GM10847 (cell line): ENCODE results near the gene ZNF609.

Experiments
- POLR2A ChIP-seq: IDR thresholded peaks from 2 replicates; pipeline ENCODE4 v1.6.1; 2011; ENCODE audit not compliant: insufficient read length; ENCODE audit errors: extremely low read depth

Gene ZNF609

GRCh38 chr15:64705006-64705405 lies 244.6 kb downstream of the ZNF609 start:
- TF ChIP-seq POLR2A, result no peak

GRCh38 chr15:64706011-64706911 lies 245.9 kb downstream of the ZNF609 start:
- no peak for TF ChIP-seq POLR2A

DNA sequence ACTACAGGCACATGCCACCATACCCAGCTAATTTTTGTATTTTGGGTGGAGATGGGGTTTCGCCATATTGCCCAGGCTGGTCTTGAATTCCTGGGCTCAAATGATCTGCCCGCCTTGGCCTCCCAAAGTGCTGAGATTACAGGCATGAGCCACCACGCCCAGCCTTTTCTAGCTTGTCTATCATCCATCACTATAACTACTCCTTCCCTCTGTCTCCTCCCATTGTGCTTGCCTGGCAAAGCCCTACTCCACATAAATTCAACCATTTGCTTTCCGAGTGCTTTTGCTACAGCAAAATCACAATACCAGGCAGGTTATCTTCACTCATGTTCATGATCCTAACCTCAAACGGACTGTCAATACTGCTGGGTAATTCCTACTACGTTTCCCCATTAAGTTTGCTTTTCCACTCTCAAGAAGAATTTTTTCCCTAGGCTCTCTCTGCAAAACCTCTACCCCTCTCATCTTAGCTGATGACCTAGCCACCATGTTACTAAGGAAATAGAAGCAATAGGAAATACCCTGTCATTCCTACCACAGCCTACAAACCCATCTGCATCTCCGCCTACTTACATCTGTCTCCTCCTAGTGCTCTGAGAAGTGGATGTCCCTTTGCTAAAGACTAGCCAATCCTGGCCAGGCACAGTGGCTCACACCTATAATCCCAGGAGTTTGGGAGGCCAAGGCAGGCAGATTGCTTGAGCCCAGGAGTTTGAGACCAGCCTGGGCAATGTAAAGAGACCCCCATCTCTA lies 250.5 kb downstream of the ZNF609 start:
- TF ChIP-seq POLR2A, result no peak

GRCh38 chr15:64712353-64712752 lies 252.0 kb downstream of the ZNF609 start:
- TF ChIP-seq POLR2A, result no peak

GRCh38 chr15:64713592-64713991 lies 253.2 kb downstream of the ZNF609 start:
- TF ChIP-seq POLR2A, result no peak

DNA sequence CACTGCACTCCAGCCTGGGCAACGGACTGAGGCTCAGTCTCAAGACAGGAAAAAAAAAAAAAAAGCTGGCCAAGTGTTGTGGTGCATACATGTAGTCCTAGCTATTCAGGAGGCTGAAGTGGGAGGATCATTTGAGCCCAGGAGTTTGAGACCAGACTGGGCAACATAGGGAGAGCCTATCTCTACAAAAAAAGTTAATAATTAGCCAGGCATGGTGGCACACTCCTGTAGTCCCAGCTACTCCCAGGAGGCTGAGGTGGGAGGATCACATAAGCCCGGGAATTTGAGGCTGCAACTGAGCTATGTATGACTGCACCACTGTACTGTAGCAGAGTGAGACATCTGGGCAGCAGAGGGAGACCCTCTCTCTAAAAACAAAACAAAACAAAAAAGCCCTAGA lies 256.1 kb downstream of the ZNF609 start:
- TF ChIP-seq POLR2A, result no peak

- no peak for TF ChIP-seq POLR2A
Observed at GRCh38 chr15:64717130-64717529, 256.8 kb downstream of the ZNF609 start.

- TF ChIP-seq POLR2A, result no peak
Observed at GRCh38 chr15:64717735-64718495, 257.5 kb downstream of the ZNF609 start.

- TF ChIP-seq POLR2A, result no peak
Observed at GRCh38 chr15:64720188-64720587, 259.8 kb downstream of the ZNF609 start.

DNA sequence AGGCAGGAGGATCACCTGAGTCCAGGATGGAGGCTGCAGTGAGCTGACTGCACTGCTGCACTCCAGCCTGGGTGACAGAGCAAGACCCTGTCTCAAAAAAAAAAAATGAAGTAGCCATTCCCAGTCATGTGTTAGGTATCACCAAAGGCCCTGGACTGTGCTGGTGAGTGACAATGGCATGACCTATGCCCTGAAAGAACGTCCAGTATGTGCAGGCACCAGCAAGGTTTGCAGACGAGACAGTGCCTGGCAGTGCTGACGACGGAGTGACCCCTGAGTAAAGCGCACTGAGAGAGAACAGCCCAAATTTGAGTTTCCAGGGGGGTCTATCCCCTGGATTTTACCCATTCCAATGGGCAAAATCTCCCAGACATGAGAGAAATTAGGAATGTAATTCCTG lies 269.8 kb downstream of the ZNF609 start:
- no peak for TF ChIP-seq POLR2A

DNA sequence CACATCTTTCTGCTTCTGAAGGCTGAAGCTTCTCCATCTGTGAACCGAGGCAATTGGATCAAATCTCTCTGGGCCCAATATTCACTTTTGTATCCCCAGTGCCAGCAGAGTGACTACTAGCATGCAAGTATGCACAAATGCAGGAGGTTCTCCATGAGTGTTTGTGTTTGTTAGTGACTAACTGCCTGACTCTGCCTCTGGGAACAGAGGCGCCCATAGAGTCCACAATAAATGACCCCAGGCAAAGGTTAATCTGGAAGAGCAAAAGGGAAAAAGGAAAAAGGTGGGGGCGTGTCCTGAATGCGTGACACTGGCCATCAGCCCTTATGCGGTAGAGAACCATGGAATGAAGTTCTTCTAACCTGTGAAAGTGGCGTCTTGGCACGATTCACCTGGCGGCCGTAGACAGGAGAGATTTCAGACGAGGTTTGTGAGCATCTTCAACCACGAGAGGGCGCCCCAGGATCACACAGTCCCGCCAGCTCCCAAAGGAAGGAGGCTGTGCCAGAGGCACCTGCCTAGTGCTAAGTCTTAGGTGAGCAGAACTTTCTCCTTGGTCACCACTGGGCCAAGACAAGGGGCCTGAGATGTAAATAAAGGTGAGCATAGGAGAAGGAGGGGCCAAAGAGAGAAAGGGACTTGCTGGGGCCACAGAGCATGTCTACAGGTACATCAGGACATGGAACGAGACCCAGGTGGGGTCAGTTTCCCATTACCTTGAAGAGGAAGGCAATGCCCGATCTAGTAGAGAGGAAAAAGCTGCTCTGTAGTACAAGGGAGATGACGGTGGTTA lies 270.8 kb downstream of the ZNF609 start:
- TF ChIP-seq POLR2A, result no peak

DNA sequence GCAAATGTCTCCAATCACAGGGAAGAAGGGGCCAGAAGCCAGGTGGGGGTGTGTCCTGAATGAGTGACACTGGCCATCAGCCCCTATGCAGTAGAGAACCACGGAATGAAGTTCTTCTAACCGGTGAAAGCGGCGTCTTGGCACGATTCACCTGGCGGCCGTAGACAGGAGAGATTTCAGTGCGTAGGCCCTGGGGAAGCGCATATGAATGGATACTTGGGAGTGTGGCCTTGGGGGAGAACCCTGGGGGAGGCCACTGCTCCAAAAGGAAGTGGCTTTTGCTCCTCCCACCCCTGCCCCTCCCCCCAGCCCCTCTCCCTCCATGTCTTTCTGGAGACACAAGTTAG lies 271.4 kb downstream of the ZNF609 start:
- TF ChIP-seq POLR2A, result no peak

- no peak for TF ChIP-seq POLR2A
Observed at GRCh38 chr15:64732156-64732860, 271.9 kb downstream of the ZNF609 start.
